SK-N-SH (cell line): Measurements from ENCODE around the gene CLEC18B.
"Not testable (repeated sequence)": the region's sequence is repeated elsewhere in the genome, so short reads cannot be mapped to it uniquely, and the experiment has no call there.

ENCODE experiments used
- EZH2phosphoT487 ChIP-seq: fragments of 200-600 bp; sonication (generic); IDR thresholded peaks from 2 replicates; pipeline ENCODE4 v1.6.1; 2017; ENCODE audit warnings: low read depth, mixed run types, mild to moderate bottlenecking, antibody characterized with exemption, moderate library complexity, borderline replicate concordance
- FOXM1 ChIP-seq: IDR thresholded peaks from 2 replicates; pipeline ENCODE4 v1.4.0; 2012; ENCODE audit warnings: low read depth, mild to moderate bottlenecking
- REST ChIP-seq: IDR thresholded peaks from 2 replicates; pipeline ENCODE4 v1.6.1; 2012; ENCODE audit warnings: mild to moderate bottlenecking, low read depth, low read length, moderate library complexity
- TF ChIP-seq, protein P1 (sequence below): fragments of 200-600 bp; sonication (generic); IDR thresholded peaks from 2 replicates; pipeline ENCODE4 v1.6.1; 2017; ENCODE audit warnings: antibody characterized with exemption, mild to moderate bottlenecking, moderate library complexity

DNA sequence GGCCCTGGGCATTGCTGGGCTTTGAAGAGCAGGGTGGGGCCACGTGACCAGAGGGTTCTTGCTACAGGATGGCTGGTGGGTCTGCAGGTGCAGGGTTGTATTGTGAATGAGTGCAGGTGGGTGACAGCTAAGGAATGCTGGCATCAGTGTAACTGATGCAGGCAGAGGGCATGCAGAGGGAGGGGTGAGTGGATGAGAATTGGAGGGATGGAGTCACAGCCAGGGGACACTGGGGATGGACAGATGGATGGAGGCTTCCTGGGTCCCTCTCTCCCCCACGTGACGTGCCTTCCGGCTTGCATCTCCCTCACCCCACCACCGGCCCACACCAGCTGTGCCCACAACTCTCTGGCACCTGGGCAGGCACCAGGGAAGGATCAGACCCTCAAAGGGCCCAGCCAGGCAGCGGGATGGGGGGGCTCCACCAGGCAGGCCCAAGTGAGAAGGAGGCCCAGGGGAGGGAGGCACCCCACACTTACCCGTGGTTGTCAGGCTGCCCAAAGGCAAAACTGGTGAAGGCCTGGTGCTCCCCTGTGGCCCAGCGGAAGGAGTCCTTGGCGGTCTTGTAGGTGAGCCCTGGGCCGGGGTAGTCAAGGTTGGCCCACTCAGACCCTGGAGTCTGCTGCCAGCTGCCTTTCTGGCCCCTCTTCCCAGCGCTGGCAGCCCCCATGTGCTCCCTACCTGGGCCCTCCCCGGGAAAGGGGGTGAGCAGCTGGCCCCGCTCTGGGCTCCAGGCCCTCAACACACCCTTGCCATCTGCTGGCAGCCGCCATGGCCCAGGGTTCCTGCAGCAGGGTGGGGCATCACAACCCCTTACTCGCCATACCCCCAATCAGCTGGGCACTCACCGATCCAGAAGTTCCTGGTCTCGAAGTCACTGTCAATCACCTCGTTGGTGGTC is 11.0 kb downstream of the CLEC18B start:
- not testable (repeated sequence) for TF ChIP-seq REST, FOXM1, EZH2phosphoT487
- TF ChIP-seq, protein P1, sequence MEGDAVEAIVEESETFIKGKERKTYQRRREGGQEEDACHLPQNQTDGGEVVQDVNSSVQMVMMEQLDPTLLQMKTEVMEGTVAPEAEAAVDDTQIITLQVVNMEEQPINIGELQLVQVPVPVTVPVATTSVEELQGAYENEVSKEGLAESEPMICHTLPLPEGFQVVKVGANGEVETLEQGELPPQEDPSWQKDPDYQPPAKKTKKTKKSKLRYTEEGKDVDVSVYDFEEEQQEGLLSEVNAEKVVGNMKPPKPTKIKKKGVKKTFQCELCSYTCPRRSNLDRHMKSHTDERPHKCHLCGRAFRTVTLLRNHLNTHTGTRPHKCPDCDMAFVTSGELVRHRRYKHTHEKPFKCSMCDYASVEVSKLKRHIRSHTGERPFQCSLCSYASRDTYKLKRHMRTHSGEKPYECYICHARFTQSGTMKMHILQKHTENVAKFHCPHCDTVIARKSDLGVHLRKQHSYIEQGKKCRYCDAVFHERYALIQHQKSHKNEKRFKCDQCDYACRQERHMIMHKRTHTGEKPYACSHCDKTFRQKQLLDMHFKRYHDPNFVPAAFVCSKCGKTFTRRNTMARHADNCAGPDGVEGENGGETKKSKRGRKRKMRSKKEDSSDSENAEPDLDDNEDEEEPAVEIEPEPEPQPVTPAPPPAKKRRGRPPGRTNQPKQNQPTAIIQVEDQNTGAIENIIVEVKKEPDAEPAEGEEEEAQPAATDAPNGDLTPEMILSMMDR, result not testable (repeated sequence)
